HG02852 (cell line): ENCODE measurements around the gene SNTG2.

Experiments used
- ATAC-seq: cut with Tn5 transposase; IDR thresholded peaks from one replicate; pipeline ENCODE4 v1.9.1; 2021; ENCODE audit warnings: mild to moderate bottlenecking, moderate library complexity; ENCODE audit not compliant: unreplicated experiment

The SNTG2 gene

DNA sequence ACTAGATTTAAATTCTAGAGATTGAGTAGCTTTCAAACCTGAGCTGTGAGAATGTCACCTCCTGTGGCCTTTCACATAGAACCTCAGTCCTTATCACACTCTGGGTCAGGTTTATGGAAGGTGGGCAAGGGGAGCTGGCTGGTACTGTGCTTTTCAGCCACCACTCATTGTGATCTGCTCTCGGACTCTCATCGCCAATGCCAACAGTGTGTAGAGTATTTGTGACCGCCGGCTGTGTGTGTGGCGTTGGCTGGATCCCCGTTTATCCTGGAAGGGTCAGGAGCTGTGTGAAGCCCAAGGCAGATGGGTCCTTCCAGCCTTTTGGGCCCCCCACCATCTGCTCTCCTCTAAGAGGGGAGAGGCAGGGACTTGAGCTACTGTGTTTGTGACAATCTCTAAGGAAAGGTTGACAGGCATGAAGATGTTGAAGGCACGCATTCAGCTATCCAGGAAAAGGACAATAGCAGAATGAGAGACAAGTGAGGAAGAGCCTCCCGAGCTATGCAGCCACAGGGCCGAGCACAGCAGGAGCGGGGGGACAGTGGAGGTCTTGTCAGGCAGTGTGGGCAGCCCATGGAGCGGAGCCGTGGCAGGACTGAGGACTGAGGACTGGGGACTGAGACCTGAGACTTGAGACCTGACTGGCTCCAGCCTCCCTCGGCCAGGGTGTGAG is 355.5 kb downstream of the SNTG2 start:
- ATAC-seq: no peak

DNA sequence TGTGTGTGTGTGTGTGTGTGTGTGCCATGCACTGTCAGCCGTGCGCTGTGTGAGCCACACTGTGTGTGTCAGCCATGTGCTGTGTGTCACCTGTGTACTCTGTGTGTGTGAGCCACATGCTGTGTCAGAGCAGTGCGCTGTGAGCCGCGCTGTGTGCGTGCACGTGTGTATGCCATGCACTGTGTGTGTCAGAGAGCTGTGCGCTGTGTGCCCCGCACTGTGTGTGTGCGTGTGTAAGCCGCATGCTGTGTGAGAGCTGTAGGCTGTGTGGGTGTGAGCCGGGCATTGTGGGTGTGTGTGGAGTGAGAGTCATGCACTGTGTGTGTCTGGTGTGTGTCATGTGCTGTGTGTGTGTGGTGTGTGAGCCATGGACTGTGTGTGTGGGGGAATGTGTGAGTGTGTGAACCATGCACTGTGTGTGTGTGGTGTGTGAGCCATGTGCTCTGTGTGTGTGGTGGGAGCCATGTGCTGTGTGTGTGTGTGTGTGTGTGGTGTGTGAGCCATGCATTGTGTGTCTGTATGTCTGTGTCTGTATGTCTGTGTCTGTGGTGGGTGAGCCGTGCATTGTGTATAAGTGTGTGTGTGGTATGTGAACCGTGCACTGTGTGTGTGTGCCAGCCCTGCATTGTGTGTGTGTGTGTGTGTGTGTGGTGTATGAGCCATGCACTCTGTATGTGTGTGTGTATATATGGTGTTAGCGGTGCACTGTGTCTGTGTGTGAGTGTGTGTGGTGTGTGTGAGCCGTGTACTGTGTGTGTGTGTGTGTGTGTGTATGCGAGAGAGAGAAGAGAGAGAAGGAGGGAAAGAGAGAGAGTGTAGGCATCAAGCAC is 356.3 kb downstream of the SNTG2 start:
- ATAC-seq: no peak

DNA sequence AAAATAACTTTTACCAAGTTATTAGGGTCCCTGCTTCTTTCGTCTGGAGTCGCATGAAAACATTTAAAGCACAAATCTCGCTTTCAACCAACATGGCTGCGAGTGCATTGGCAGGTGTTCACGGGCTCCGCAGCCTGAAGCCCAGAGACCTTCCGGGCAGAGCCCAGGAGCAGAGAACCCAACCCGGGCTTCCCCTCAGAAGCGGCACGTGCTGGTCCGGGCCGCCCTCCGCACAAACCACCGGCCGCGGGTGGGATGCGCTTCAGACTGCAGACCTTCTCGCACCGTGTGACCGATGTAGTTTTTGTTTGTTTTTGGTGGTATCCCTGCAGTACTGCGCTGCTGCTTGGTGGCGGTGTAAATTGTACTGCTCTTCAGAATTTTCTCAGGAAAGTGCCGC is 357.0 kb downstream of the SNTG2 start:
- ATAC-seq: no peak

DNA sequence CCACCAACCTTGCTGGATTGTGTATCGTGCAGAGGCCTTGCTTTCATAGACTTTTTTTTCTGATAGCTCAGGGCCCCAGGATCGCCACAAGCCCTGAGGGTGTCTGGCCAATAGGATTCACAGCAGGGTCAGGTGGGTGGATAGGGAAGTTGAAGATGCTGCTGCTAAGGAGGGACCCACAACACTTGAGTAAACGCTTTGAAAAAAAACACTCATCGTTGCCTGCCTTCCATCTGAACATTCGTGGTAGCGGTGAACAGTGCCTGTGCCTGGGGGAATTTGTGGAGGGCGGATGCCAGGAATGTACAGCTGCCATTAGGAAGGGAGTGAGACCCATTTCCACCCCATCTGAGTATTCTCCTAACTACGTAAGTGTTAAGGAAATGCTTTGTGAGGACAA is 358.0 kb downstream of the SNTG2 start:
- ATAC-seq: no peak

DNA sequence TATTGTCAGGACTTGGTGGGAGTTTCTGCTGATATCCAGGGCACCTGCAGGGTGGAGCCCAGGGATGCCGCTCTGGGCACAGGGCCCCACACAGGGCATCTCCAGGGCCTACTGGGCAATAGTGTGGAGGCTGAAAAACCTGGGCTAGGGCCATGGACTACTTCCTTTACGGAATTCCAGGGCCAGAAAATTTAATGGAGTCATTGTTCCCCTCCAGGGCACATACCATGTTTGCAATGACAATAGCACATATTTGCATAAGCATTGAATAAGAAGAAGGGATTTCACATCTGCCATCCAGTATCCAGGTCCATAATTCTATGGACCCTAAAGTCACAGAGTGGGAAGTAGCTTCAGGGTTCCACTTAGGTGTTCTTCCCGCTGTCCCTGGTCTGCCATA is 358.9 kb downstream of the SNTG2 start:
- ATAC-seq: no peak

DNA sequence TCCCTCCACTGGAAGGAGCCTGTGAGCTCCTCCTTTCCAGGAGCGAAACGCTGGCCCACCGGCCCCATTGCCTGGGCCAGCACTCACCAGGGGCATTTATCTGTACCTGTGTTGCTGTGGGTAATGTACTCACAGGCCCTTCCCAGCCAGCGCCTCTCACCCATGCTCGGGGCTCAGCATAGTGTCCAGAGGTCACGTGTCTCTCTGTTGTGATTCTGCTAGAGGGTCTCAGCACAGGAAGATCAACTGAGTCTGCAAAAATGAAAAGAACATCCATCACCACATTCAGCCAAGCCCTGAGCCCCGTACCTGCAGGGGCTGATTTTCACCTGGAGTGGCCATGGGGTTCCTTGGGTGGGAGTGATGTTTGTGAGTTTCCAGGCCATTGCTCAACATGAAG is 359.6 kb downstream of the SNTG2 start:
- ATAC-seq: no peak

DNA sequence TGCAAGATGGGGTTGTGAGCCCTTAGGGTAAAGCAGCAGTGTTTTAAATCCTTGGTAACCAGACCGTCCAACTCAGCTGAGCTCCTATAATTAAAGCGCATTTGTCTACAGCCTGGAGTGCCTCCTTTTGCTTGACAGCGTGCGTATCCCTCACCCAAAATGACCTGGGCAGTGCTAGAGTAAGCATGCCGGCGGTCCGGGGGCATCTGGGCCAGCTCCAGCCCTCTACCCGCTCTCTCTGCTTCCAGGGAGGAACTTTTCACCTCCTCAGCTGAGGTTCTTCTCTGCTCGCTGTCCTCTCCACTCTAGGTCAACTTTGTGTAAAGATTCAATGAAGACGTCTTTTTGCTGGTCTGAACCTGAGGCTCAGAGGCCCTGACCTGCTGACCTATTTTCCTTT is 360.2 kb downstream of the SNTG2 start:
- no peak for ATAC-seq

DNA sequence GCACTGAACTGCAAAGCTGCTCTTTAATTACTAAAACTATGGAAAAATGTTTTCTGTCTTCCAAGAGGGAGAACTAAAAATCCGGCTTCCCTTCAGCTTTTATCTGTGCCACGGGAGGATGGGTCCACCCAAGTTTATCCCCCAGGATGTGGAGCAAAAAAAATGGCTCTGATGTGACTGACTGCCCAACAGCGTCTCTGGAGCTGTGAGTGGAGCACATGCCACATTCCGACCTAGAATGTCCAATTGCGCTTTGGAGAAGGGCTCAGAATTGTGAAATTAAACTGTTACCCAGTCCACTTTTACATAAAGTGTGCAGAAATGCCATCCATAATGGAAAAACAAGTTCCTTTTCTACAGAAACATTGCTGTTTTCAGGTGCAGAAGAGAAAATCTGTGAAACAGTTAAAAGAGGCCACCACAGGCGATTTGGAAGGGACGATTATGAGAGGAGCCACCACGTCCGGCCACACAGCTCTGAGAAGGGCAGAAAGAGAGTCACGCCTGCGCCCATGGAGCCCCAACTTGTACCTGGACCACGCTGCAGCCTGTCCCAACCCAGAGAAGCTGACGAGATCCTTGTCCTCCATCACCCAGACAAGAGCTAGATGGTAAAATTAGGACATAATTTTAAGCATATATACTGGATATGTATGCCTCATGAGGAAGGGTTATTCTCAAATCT is 362.7 kb downstream of the SNTG2 start:
- ATAC-seq: no peak

DNA sequence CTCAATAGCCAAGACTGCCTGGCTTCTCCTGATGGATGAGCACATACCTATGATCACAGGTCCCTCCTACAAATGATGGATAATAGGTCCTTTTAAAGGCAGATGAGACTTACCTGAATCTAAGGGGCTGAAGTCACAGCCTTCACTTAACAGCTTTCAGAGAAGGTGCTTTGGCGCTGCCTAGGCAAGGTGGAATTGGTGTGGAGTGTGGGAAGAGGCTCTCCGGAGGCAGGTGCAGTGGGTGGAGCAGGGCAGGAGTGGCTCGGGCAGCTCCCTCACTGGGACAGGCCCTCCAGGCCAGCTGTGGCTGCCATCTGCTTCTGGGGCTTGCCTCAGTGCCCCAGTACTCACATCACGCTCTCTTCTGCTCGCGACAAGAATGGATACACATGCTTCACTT is 363.6 kb downstream of the SNTG2 start:
- no peak for ATAC-seq

DNA sequence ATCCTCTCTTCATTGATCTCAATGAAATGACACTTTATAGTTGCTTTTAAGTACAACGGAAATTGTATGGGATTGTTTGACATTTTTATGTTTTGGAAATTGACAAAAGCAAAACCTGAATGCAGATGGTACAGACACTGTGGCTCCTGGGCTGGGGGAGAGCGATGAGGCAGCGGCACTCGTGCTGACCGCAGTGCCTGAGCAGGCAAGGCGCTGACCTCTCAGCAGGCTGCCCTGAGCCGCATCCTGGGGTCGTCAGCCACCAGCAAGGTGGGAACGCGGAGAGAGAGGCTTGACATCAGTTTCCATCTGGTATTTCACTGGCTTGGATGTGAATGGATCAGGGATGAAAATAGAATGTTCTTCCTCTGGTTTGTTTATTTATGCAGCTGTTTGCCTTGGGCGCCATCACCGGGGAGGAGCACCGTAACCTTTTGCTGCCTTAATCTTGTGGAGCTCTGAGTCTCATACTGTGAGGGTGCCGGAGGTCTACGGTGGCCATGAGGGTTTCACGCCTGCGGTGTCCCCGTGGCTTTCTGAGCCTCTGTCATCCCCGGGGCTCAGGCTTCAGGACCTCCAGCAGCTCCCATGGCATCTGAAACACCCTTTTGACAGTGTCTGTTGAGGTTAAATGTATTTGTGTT is 367.8 kb downstream of the SNTG2 start:
- no peak for ATAC-seq

DNA sequence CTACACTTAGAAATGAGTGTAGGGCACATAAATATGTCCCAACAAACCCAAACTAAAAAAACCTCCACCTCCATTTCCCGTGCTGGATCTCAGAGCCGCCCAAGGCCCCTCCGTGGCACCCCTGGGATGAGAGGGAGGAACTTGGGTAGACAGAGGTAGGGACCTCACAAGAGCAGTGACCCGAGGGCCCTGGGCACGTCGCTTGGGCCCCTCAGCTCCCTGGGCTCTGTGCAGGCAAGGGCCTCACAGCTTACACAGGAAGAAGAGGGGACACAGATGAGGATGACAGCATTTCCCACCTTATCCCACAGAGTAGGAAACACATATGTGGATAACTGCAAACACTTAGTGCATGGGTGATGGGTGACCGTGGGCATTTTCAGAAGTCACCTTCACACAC is 368.7 kb downstream of the SNTG2 start:
- no peak for ATAC-seq

DNA sequence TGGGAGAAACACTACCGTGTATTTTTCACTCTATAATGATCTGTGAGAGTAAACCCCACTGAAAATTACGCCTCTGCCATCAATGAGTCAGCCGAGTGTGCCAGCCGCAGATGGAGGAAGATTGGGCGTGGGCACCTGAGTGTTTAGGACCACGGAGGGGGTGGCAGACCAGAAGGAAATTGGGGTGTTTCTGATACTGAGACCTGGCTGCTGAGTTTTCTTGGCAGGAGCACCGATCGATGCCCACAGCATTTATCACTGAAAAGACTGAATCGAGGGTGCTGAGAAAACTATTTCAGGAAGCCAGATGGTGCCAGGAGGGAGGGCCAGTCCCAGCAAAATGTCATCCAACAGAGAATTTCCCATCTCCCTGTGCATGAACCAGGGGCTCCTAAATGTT is 370.7 kb downstream of the SNTG2 start:
- ATAC-seq: no peak

DNA sequence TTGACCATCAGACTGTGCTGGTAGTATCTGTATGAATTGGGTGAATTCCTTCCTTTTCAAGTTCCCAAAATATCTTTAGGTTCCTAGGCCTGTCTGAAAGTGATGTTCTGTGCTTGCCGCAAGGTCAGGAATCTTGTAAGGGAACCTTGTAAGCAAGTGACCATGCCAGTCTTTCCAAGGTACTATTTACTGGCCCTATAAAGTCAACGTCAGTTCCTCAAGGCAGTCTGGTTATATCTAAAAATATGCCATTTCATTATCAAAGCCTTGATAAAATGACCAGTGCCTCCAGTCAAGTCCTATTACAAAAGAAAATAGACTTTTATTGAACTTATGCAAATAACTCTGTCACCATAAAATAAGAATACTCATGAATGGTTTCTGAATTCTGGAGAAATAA is 374.2 kb downstream of the SNTG2 start:
- no peak for ATAC-seq

DNA sequence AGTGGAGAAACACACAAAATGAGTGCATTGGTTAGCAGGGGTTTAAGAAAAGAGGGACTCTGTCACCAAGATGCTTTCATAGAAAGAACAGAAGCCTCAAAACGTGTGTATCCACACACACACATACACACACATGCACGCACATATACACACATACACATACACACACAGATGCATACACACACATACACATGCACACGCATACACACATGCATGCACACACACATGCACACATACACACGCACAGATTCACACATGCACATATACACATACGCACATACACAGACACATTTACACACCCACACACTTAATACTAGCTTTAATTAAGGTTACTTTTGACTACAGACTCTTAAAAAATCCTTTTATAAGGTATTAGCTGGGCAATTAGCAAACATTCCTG is 378.0 kb downstream of the SNTG2 start:
- ATAC-seq: no peak

DNA sequence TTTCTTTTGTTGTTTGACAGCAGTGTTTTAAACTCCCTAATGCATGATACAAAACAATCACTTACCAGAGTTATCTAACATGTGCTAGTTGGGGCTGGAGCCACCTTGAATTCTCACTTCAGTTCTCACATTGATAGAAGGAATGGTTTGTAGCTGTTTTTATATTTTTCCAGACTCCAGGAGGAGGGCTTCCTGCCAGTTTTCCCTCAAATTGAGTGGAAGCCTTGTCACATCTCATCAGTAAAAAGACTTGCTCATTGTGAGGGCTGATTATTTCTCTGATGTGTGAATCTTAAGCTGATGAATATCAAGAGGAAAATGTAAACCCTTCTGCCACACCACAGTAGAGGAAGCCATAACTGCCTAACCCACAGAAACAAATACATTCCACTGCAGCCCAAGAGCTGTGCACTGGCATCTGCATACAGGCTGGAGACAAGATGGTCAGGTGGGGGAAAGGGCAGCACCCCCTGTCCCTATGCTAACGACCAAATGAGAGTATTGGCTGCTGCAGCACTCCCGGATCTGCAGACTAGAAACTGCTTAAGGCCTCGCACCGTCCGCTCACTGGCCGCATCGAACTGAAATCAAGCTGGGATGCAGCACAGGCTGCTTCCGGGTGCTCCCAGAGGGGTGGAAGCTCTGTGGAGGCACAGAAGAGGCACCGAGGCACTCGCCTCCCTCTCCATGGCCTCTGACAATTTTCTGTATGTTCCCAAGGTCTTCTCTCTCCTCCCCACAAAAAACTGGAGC is 388.9 kb downstream of the SNTG2 start:
- no peak for ATAC-seq

DNA sequence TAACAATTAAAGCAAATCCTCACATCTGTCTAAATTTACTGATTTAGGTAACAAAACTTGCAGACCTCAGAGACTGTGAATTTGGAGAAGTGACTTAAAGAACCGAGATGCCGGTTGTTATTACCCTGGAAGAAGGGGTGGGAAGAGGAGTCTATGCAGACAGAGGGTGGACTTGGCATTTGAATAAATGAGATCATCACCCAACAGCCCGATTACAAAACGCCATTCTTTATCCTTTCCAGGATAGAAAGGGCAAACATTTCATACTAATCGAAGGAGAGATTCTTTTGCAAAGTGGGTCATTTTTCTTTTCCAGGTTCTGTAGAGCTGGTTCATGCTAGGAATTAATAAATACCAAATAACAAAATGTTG is 389.5 kb downstream of the SNTG2 start:
- no peak for ATAC-seq

DNA sequence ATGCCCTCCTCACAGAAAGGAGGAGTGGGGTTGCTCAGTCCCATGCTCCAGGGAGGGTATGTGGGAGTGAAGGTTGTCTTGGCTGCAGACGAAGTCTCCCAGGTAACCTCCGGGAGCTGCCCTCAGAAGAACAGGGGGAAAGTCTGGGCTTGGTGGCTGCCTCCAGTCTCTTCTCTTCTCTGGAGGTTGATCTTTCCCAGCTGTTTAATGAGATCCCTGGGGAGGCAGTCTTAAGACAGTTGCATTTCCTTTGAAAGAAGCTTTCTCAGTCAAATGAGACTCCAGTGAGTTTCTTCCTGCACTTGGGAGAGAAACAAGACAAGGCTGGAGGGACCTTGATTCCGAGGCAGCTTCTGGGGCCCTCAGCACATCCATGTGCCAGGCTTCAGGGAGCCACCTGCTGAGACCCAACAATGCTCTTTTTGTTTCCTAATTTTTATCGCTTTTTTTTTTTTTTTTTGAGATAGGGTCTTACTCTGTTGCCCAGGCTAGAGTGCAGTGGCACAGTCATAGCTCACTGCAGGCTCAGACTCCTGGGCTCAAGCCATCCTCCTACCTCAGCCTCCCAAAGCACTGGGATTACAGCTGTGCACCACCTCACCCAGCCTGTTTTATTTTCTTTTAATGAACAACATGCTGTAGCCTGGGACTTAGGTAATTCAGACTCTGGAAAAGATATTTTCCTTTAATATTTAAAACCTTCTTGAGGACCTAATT is 390.9 kb downstream of the SNTG2 start:
- ATAC-seq: no peak

DNA sequence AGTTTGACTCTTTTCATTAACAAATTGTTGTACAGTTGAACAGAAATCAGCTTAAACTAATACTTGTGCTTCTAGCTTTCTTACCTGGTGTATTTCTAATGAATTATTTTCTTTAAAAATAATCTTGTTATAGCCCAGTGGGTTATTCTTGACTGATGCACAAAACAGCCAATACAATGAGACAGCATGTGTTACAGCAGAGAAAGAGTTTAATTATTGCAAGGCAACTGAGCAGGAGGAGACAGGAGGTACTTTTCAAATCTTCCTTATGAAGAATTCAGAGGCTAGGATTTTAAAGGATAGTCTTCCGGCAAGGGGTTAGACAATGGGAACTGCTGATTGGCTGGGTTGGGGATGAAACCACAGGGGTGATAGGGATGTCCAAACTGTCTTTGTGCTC is 398.1 kb downstream of the SNTG2 start:
- ATAC-seq: no peak

DNA sequence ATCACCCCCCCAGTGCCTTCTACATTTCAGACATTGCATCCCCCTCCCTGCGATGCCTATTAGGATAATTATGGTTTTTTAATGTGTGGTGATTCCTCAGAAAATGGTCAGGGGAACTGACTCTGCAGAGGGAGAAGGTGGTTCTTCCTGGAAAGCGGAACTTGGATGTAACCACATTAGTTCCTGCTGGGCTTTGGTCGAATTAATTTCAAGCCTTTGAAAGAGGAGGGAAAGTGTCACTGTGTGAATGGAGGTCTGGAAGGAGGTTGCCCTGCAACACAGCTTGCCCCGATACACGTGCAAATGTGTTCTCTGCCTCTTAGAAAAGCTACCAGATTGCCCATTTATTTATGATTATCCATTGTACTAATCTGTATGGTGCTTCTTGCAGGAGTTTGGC is 399.5 kb downstream of the SNTG2 start:
- ATAC-seq: no peak

DNA sequence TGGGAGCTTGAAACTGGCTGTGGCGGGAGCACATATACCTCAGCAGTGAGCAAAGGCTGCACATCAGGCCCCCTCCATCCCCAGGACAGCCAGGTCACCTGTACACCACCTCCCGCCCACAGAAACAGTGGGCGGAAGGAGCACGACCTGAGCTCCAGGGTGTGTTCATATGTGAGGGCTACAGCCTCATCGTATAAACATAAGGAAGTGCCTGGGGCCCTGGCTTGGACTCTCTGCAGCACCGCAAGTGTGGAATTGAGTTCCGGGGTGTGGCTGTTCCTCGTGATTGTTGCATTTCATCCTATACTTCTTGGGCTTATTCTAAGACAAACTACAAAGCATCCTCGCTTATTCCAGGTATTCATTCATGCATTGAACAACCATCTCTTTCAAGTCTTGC is 402.5 kb downstream of the SNTG2 start:
- no peak for ATAC-seq
